Keratinocyte (primary cell): Measurements from ENCODE around the gene PTPN2. TPM values are rescaled to one million over a fixed set of nuclear protein-coding genes. Genes with fewer than 3 reads are reported as not detected.

Source experiments
- DNase-seq: peaks from one replicate; pipeline ENCODE4 v3.0.0-alpha.2; 2011; ENCODE audit warnings: low read depth, missing footprints, low spot score
- FAIRE-seq: peaks from 2 replicates; lab custom pipeline; 2011; peaks lifted over from hg19 to GRCh38; lab: Jason Lieb, UNC
- H2AFZ ChIP-seq: 2 replicates; pipeline ENCODE4 v1.6.0; 2012; ENCODE audit warnings: low read length, control low read depth, inconsistent platforms; ENCODE audit not compliant: control insufficient read depth
- H3K27ac ChIP-seq: 2 replicates; pipeline ENCODE4 v1.5.1; 2011; ENCODE audit warnings: low read length; ENCODE audit not compliant: control insufficient read depth, insufficient read depth
- H3K27me3 ChIP-seq: 3 replicates; pipeline ENCODE4 v1.6.0; 2011; ENCODE audit warnings: low read length; ENCODE audit not compliant: control insufficient read depth, insufficient read depth; ENCODE audit errors: extremely low read depth
- H3K36me3 ChIP-seq, 2 experiments: 2 replicates in 1 of 2; 3 replicates in 1 of 2; pipeline ENCODE4 v1.5.1; 2011; ENCODE audit warnings: low read length in 2 of 2, mild to moderate bottlenecking in 1 of 2; ENCODE audit not compliant: control insufficient read depth in 2 of 2, insufficient read depth in 2 of 2; ENCODE audit errors: extremely low read depth in 1 of 2
- H3K4me1 ChIP-seq: 3 replicates; pipeline ENCODE4 v1.5.1; 2011; ENCODE audit warnings: low read length; ENCODE audit not compliant: control insufficient read depth, insufficient read depth; ENCODE audit errors: extremely low read depth
- H3K4me2 ChIP-seq: 3 replicates; pipeline ENCODE4 v1.6.0; 2011; ENCODE audit warnings: low read depth, low read length; ENCODE audit not compliant: control insufficient read depth, insufficient read depth; ENCODE audit errors: extremely low read depth
- H3K4me3 ChIP-seq, 3 experiments: fragments of 200-600 bp in 1 of 3; sonication (generic) in 1 of 3; 2 replicates in 2 of 3; 3 replicates in 1 of 3; pipeline ENCODE4 v1.5.1; 2011 to 2016; ENCODE audit warnings: low read length in 3 of 3, mild to moderate bottlenecking in 3 of 3, control low read depth in 2 of 3, inconsistent platforms in 1 of 3, low read depth in 1 of 3, mixed read lengths in 1 of 3, mixed run types in 1 of 3, moderate library complexity in 1 of 3; ENCODE audit not compliant: control insufficient read depth in 2 of 3, insufficient read depth in 2 of 3; ENCODE audit errors: extremely low read depth in 1 of 3
- H3K79me2 ChIP-seq: 2 replicates; pipeline ENCODE4 v1.6.0; 2012; ENCODE audit warnings: low read length; ENCODE audit not compliant: control insufficient read depth, insufficient read depth
- H3K9ac ChIP-seq: 3 replicates; pipeline ENCODE4 v1.6.0; 2011; ENCODE audit warnings: low read length; ENCODE audit not compliant: control insufficient read depth, insufficient read depth; ENCODE audit errors: extremely low read depth
- H3K9me1 ChIP-seq: 3 replicates; pipeline ENCODE4 v1.6.0; 2011; ENCODE audit warnings: low read length; ENCODE audit not compliant: control insufficient read depth, insufficient read depth; ENCODE audit errors: extremely low read depth
- H3K9me3 ChIP-seq: 2 replicates; pipeline ENCODE4 v1.5.1; 2012; ENCODE audit warnings: low read depth, low read length; ENCODE audit not compliant: control insufficient read depth
- H4K20me1 ChIP-seq: 3 replicates; pipeline ENCODE4 v1.6.0; 2011; ENCODE audit warnings: low read length; ENCODE audit not compliant: control insufficient read depth, insufficient read depth; ENCODE audit errors: extremely low read depth
- EZH2 ChIP-seq: IDR thresholded peaks from one replicate; pipeline ENCODE4 v1.6.1; 2012; ENCODE audit warnings: inconsistent platforms, mild to moderate bottlenecking, low read length, moderate library complexity
- dilution Hi-C: fragments of 300-500 bp; cut with MboI; formaldehyde crosslinking; loops from one replicate; pipeline ENCODE4 v1.7.0; 2020; ENCODE audit warnings: low sequenced_read_pairs; ENCODE audit not compliant: extremely low pct_ligation_motif_present
- polyA plus RNA-seq, 5 experiments: library from polyadenylated mRNA; depleted of rRNA in 3 of 5; stranded (reverse) in 3 of 5; stranded (forward) in 1 of 5; unstranded in 1 of 5; fragments of >200 nt; gene quantifications; 1 replicate in 1 of 5; 2 replicates in 3 of 5; 3 replicates in 1 of 5; pipeline versions ENCODE4 v1.2.1 to v1.2.3, GENCODE V29; 2011 to 2012; ENCODE audit warnings: missing spikeins in 2 of 5, low read depth in 1 of 5, low replicate concordance in 1 of 5
- TF ChIP-seq, protein P1 (sequence below), 3 experiments: IDR thresholded peaks in 1 of 3; conservative IDR thresholded peaks in 1 of 3; optimal IDR thresholded peaks in 1 of 3; 2 replicates in 2 of 3; 3 replicates in 1 of 3; pipeline versions ENCODE3 to v1.5.1; 2011; ENCODE audit warnings: low read length in 3 of 3, mild to moderate bottlenecking in 3 of 3, moderate library complexity in 2 of 3, control low read depth in 1 of 3, inconsistent platforms in 1 of 3; ENCODE audit not compliant: insufficient read depth in 2 of 3; ENCODE audit errors: extremely low read depth in 1 of 3

Gene PTPN2
- polyA plus RNA-seq, 1 donor (not counting 4 experiments of a cell fraction or from before 2014, with no cell fraction given), result 39.9 TPM

DNA sequence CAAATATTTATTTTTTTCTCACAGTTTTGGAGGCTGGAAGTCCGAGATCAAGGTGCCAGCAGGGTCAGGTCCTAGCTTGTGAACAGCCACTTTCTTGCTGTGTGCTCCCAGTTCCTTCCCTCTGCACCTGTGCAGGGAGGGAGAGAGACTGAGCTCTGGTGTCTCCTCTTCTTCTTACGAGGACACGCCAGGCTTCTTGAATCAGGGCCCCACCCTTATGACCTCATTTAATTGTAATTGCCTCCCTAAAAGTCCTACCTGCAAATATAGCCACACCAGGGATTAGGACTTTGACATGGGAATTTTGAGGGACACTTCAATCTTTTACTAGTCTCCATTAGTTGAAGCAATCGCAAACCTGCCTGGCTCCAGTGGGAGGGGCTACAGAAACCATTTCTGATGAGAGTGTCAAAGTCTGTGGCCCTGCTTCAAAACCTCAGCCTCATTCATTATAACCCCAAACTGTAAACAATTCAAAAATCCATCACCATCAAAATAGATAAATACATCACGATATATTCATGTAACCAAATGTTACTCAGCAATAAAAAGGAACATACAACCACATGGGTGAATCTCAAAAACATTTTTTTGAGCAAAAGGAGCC, 45.5 kb upstream of the PTPN2 start:
- Histone ChIP-seq H2AFZ (no peak overlapping the region), H3K36me3 (no peaks in the 10 kb centered on the region), H3K79me2 (no peaks in the 10 kb centered on the region), H3K9me1 (no peaks in the 10 kb centered on the region), H3K4me3 (no peak overlapping the region), H3K4me1 (peaks cover under 1% of the 10 kb centered on the region), H3K9ac (no peak overlapping the region), H3K27me3 (no peaks in the 10 kb centered on the region), H3K27ac (no peak overlapping the region), H4K20me1 (no peaks in the 10 kb centered on the region), H3K9me3 (no peaks in the 10 kb centered on the region), H3K4me2 (no peak overlapping the region)
- TF ChIP-seq EZH2, result no peak
- TF ChIP-seq, protein P1, sequence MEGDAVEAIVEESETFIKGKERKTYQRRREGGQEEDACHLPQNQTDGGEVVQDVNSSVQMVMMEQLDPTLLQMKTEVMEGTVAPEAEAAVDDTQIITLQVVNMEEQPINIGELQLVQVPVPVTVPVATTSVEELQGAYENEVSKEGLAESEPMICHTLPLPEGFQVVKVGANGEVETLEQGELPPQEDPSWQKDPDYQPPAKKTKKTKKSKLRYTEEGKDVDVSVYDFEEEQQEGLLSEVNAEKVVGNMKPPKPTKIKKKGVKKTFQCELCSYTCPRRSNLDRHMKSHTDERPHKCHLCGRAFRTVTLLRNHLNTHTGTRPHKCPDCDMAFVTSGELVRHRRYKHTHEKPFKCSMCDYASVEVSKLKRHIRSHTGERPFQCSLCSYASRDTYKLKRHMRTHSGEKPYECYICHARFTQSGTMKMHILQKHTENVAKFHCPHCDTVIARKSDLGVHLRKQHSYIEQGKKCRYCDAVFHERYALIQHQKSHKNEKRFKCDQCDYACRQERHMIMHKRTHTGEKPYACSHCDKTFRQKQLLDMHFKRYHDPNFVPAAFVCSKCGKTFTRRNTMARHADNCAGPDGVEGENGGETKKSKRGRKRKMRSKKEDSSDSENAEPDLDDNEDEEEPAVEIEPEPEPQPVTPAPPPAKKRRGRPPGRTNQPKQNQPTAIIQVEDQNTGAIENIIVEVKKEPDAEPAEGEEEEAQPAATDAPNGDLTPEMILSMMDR (optimal IDR thresholded peaks at IDR 0.05 in 1 of 3, IDR thresholded peaks at IDR 0.05 in 1 of 3, conservative IDR thresholded peaks at IDR 0.05 in 1 of 3; ENCODE audit: extremely low read depth in 1 of 3, insufficient read depth in 2 of 3, low read length in 3 of 3), result no peak
- dilution Hi-C loops, result no loop called here
- FAIRE-seq (no peak), DNase-seq (no peak)

DNA sequence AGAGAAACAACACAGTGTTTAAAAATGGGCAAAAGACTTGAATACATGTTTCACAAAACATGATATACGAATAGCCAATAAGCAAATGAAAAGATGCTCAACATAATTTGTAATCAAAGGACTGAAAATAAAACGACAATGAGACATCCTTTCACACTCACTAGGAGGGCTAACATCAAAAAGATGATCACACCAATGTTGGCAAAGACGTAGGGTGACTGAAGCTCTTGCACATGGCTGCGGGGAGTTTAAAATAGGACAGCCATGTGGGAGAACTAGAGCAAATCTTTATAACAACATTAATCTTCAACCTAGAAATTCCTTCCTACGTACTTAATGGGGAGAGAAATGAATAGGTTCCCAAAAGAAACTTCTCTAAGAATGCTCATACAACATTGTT, 44.6 kb upstream of the PTPN2 start:
- H3K9ac ChIP-seq, result no peak overlapping the region
- no peaks in the 10 kb centered on the region for H3K27me3 ChIP-seq
- no peak overlapping the region for H3K27ac ChIP-seq
- no peaks in the 10 kb centered on the region for H3K79me2 ChIP-seq
- H3K4me3 ChIP-seq, result no peak overlapping the region
- H3K4me2 ChIP-seq, result no peak overlapping the region
- no peak for FAIRE-seq
- dilution Hi-C loops, result no loop called here
- no peak for DNase-seq
- no peaks in the 10 kb centered on the region for H3K9me1 ChIP-seq
- H2AFZ ChIP-seq, result no peak overlapping the region
- H3K36me3 ChIP-seq, result no peaks in the 10 kb centered on the region
- no peaks in the 10 kb centered on the region for H3K9me3 ChIP-seq
- TF ChIP-seq EZH2, result no peak
- TF ChIP-seq, protein P1 (optimal IDR thresholded peaks at IDR 0.05 in 1 of 3, IDR thresholded peaks at IDR 0.05 in 1 of 3, conservative IDR thresholded peaks at IDR 0.05 in 1 of 3; ENCODE audit: extremely low read depth in 1 of 3, insufficient read depth in 2 of 3, low read length in 3 of 3), result no peak
- no peaks in the 10 kb centered on the region for H3K4me1 ChIP-seq
- no peaks in the 10 kb centered on the region for H4K20me1 ChIP-seq
